ENCODE measurements around the gene TYMP.
A peak's percentile ranks its signal among the peaks of the same experiment; 100 is the strongest.

The TYMP gene

GRCh38 chr22:50551160-50551752, 21.4 kb upstream of the TYMP start:
- peaks cover 0 to 24% (median 22%) of the 10 kb centered on the region in 4 experiments for H3K4me1 ChIP-seq (ENCODE audit: control extremely low read depth in 1 of 4, control insufficient read depth in 4 of 4, insufficient read depth in 4 of 4, low read length in 3 of 4)
- H3K27me3 ChIP-seq (replicated peaks in 2 of 5; ENCODE audit: control insufficient read depth in 4 of 5, insufficient read depth in 5 of 5, low read length in 4 of 5), result peaks cover 0 to 28% (median 0%) of the 10 kb centered on the region in 5 experiments
- H3K27ac ChIP-seq (ENCODE audit: insufficient read depth in 1 of 2, low read depth in 1 of 2, low read length in 2 of 2, poor library complexity in 1 of 2, severe bottlenecking in 2 of 2), result no peak overlapping the region
- H3K4me3 ChIP-seq (ENCODE audit: control insufficient read depth in 1 of 7, extremely low read depth in 1 of 7, insufficient read depth in 4 of 7, low read depth in 2 of 7, low read length in 6 of 7), result no peak overlapping the region
- no peaks in the 10 kb centered on the region for H3K36me3 ChIP-seq (ENCODE audit: control insufficient read depth in 4 of 4, insufficient read depth in 4 of 4, low read length in 3 of 4)
- H3K9me3 ChIP-seq (ENCODE audit: control extremely low read depth in 1 of 5, control insufficient read depth in 4 of 5, insufficient read depth in 2 of 5, low read depth in 1 of 5, low read length in 4 of 5), result no peaks in the 10 kb centered on the region
- POLR2A ChIA-PET, result interaction anchor here (1.4 kb wide), 1 partner anchor 12 kb away, joined by 4 read pairs; the partner anchor contains the start of gene SYCE3
- 100% methylated on average over 8 of the region's 11 CpGs for WGBS (ENCODE audit: insufficient coverage)
- DNase-seq, result no peak
- CTCF ChIA-PET, result interaction anchor here (1.0 to 3.5 kb wide), 6 partner anchors 10 to 70 kb away, joined by 3 to 13 read pairs (median 6); partner anchors contain the start of genes SCO2 and SYCE3

DNA sequence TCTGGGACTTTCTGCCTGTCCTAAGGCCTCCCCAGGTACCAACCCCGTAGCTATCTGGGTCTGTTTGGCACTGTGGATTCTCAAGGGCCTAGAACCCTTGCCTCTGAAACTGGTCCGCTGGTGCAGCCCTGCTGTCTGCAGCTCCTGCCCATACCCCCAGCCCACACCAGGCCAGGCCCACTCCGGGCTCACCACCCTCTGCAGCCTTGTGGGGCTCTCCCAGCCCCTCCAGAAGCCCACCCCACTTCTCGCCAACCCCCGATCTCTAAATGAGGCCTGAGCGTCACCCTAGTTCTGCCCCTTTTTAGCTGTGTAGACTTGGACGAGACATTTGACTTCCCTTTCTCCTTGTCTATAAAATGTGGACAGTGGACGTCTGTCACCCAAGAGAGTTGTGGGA, 20.6 kb upstream of the TYMP start:
- Histone ChIP-seq H3K36me3 (ENCODE audit: control insufficient read depth in 4 of 4, insufficient read depth in 4 of 4, low read length in 3 of 4) (no peaks in the 10 kb centered on the region), H3K27me3 (replicated peaks in 2 of 5; ENCODE audit: control insufficient read depth in 4 of 5, insufficient read depth in 5 of 5, low read length in 4 of 5) (peaks cover 0 to 30% (median 0%) of the 10 kb centered on the region in 5 experiments), H3K27ac (ENCODE audit: insufficient read depth in 1 of 2, low read depth in 1 of 2, low read length in 2 of 2, poor library complexity in 1 of 2, severe bottlenecking in 2 of 2) (no peak overlapping the region), H3K4me1 (ENCODE audit: control extremely low read depth in 1 of 4, control insufficient read depth in 4 of 4, insufficient read depth in 4 of 4, low read length in 3 of 4) (peaks cover 0 to 33% (median 30%) of the 10 kb centered on the region in 4 experiments), H3K4me3 (ENCODE audit: control insufficient read depth in 1 of 7, extremely low read depth in 1 of 7, insufficient read depth in 4 of 7, low read depth in 2 of 7, low read length in 6 of 7) (no peak overlapping the region), H3K9me3 (ENCODE audit: control extremely low read depth in 1 of 5, control insufficient read depth in 4 of 5, insufficient read depth in 2 of 5, low read depth in 1 of 5, low read length in 4 of 5) (no peaks in the 10 kb centered on the region)
- no peak for DNase-seq
- WGBS (ENCODE audit: insufficient coverage), result 89% methylated on average over 7 of the region's 8 CpGs
- ChIA-PET POLR2A (interaction anchor here (0.7 to 1.4 kb wide), 2 partner anchors 12 to 25 kb away, joined by 3 to 4 read pairs; partner anchors contain the start of genes SCO2 and SYCE3), CTCF (interaction anchor here (1.0 to 3.5 kb wide), 6 partner anchors 10 to 71 kb away, joined by 3 to 13 read pairs (median 6); partner anchors contain the start of genes SCO2 and SYCE3)

DNA sequence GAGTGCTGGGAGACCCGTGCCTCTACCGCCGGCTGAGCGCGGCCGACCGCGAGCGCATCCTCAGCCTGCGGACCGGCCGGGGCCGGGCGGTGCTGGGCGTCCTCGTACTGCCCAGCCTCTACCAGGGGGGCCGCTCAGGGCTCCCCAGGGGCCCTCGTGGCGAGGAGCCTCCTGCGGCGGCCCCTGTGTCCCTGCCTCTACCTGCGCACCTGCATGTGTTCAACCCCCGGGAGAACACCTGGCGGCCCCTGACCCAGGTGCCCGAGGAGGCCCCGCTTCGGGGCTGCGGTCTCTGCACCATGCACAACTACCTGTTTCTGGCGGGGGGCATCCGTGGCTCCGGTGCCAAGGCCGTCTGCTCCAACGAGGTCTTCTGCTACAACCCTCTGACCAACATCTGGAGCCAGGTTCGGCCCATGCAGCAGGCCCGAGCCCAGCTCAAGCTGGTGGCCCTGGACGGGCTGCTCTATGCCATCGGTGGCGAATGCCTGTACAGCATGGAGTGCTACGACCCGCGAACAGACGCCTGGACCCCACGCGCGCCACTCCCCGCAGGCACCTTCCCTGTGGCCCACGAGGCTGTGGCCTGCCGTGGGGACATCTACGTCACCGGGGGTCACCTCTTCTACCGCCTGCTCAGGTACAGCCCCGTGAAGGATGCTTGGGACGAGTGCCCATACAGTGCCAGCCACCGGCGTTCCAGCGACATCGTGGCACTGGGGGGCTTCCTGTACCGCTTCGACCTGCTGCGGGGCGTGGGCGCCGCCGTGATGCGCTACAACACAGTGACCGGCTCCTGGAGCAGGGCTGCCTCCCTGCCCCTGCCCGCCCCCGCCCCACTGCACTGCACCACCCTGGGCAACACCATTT, 19.3 kb upstream of the TYMP start:
- POLR2A ChIA-PET, result interaction anchor here (0.8 to 1.5 kb wide), 3 partner anchors 11 to 23 kb away, joined by 4 to 7 read pairs (median 6); partner anchors contain the start of gene SCO2
- no peak for DNase-seq
- Histone ChIP-seq H3K36me3 (ENCODE audit: control insufficient read depth in 4 of 4, insufficient read depth in 4 of 4, low read length in 3 of 4) (no peaks in the 10 kb centered on the region), H3K27me3 (replicated peaks in 2 of 5; ENCODE audit: control insufficient read depth in 4 of 5, insufficient read depth in 5 of 5, low read length in 4 of 5) (peaks cover 0 to 30% (median 0%) of the 10 kb centered on the region in 5 experiments), H3K27ac (ENCODE audit: insufficient read depth in 1 of 2, low read depth in 1 of 2, low read length in 2 of 2, poor library complexity in 1 of 2, severe bottlenecking in 2 of 2) (no peak overlapping the region), H3K9me3 (ENCODE audit: control extremely low read depth in 1 of 5, control insufficient read depth in 4 of 5, insufficient read depth in 2 of 5, low read depth in 1 of 5, low read length in 4 of 5) (no peaks in the 10 kb centered on the region), H3K4me1 (ENCODE audit: control extremely low read depth in 1 of 4, control insufficient read depth in 4 of 4, insufficient read depth in 4 of 4, low read length in 3 of 4) (peaks cover 0 to 45% (median 42%) of the 10 kb centered on the region in 4 experiments), H3K4me3 (ENCODE audit: control insufficient read depth in 1 of 7, extremely low read depth in 1 of 7, insufficient read depth in 4 of 7, low read depth in 2 of 7, low read length in 6 of 7) (peak overlapping the region in 6 of 7 experiments; percentile 26 to 66 (median 50))
- CTCF ChIA-PET, result interaction anchor here (0.7 to 3.5 kb wide), 7 partner anchors 9 to 41 kb away, joined by 3 to 13 read pairs (median 6); partner anchors contain the start of genes LMF2, NCAPH2, SCO2 and SYCE3
- WGBS (ENCODE audit: insufficient coverage), result 50% methylated on average over 49 of the region's 68 CpGs

- H3K27me3 ChIP-seq (replicated peaks in 2 of 5; ENCODE audit: control insufficient read depth in 4 of 5, insufficient read depth in 5 of 5, low read length in 4 of 5), result peaks cover 0 to 30% (median 0%) of the 10 kb centered on the region in 5 experiments
- peak in 2 of 3 donors; percentile 54 to 63 for DNase-seq
- ChIA-PET CTCF (interaction anchor here (0.7 to 3.5 kb wide), 12 partner anchors 8 to 92 kb away, joined by 3 to 13 read pairs (median 4); partner anchors contain the start of genes LMF2, NCAPH2, SCO2 and SYCE3), POLR2A (interaction anchor here (0.6 to 1.5 kb wide), 4 partner anchors 10 to 40 kb away, joined by 3 to 7 read pairs (median 5); partner anchors contain the start of genes LMF2, NCAPH2 and SCO2)
- no peaks in the 10 kb centered on the region for H3K9me3 ChIP-seq (ENCODE audit: control extremely low read depth in 1 of 5, control insufficient read depth in 4 of 5, insufficient read depth in 2 of 5, low read depth in 1 of 5, low read length in 4 of 5)
- H3K36me3 ChIP-seq (ENCODE audit: control insufficient read depth in 4 of 4, insufficient read depth in 4 of 4, low read length in 3 of 4), result no peaks in the 10 kb centered on the region
- H3K4me1 ChIP-seq (ENCODE audit: control extremely low read depth in 1 of 4, control insufficient read depth in 4 of 4, insufficient read depth in 4 of 4, low read length in 3 of 4), result peaks cover 0 to 50% (median 47%) of the 10 kb centered on the region in 4 experiments
- peak overlapping the region in 6 of 7 experiments; percentile 26 to 66 (median 50) for H3K4me3 ChIP-seq (ENCODE audit: control insufficient read depth in 1 of 7, extremely low read depth in 1 of 7, insufficient read depth in 4 of 7, low read depth in 2 of 7, low read length in 6 of 7)
- 15% methylated on average over 44 of the region's 56 CpGs for WGBS (ENCODE audit: insufficient coverage)
- H3K27ac ChIP-seq (ENCODE audit: insufficient read depth in 1 of 2, low read depth in 1 of 2, low read length in 2 of 2, poor library complexity in 1 of 2, severe bottlenecking in 2 of 2), result no peak overlapping the region
These were observed 18.5 kb upstream of the TYMP start for GRCh38 chr22:50548040-50548920.

DNA sequence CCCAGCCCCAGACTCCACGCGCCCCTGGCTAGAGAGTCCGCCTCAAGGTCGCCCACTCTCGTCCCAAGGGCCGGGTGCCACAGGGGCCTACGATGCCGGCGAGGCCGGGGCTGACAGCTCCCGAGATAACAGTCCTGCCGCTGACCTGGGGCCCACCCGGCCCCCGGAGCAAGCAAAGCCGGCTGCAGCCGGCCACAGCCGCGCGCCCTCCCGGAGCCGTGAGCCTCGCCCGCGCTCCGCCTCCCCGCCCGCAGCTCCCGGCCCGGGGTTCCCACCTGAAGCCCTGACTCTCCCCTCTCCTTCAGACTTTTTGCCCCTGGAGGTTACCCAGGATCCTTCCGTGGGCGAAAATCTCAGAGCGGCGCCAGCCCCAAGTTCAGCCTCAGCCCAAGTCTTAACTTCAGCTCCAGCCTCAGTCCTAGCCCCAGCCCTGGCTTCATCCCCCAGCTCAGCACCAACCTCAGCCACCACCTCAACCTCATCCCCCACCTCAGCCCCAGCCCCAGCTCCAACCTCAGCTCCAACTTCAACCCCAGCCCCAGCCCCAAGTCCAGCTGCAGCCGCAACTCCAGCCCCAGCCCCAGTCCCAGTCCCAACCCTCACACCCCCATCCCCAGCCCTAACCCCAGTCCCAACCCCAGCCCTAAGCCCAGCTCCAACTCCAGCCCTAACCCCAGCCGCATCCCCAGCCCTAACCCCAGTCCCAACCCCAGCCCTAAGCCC, 17.6 kb upstream of the TYMP start:
- 45% methylated on average over 31 of the region's 35 CpGs for WGBS (ENCODE audit: insufficient coverage)
- no peak overlapping the region for H3K4me3 ChIP-seq (ENCODE audit: control insufficient read depth in 1 of 7, extremely low read depth in 1 of 7, insufficient read depth in 4 of 7, low read depth in 2 of 7, low read length in 6 of 7)
- DNase-seq, result no peak
- H3K9me3 ChIP-seq (ENCODE audit: control extremely low read depth in 1 of 5, control insufficient read depth in 4 of 5, insufficient read depth in 2 of 5, low read depth in 1 of 5, low read length in 4 of 5), result no peaks in the 10 kb centered on the region
- no peak overlapping the region for H3K27ac ChIP-seq (ENCODE audit: insufficient read depth in 1 of 2, low read depth in 1 of 2, low read length in 2 of 2, poor library complexity in 1 of 2, severe bottlenecking in 2 of 2)
- H3K27me3 ChIP-seq (replicated peaks in 2 of 5; ENCODE audit: control insufficient read depth in 4 of 5, insufficient read depth in 5 of 5, low read length in 4 of 5), result peaks cover 0 to 30% (median 0%) of the 10 kb centered on the region in 5 experiments
- ChIA-PET CTCF (interaction anchor here (0.9 to 1.9 kb wide), 9 partner anchors 9 to 93 kb away, joined by 3 to 8 read pairs (median 5); partner anchors contain the start of genes SCO2 and SYCE3), POLR2A (interaction anchor here (0.6 to 1.5 kb wide), 2 partner anchors 22 to 40 kb away, joined by 3 to 7 read pairs; partner anchors contain the start of genes LMF2, NCAPH2 and SCO2)
- no peaks in the 10 kb centered on the region for H3K36me3 ChIP-seq (ENCODE audit: control insufficient read depth in 4 of 4, insufficient read depth in 4 of 4, low read length in 3 of 4)
- peaks cover 0 to 50% (median 49%) of the 10 kb centered on the region in 4 experiments for H3K4me1 ChIP-seq (ENCODE audit: control extremely low read depth in 1 of 4, control insufficient read depth in 4 of 4, insufficient read depth in 4 of 4, low read length in 3 of 4)
